HEK293T (cell line): ENCODE results near the gene ETV3L.

Experiments used
- CTCF ChIA-PET: fragments of 350-600 bp; formaldehyde crosslinking; extraction: SDS; loops from one replicate; lab custom pipeline; 2021; ENCODE audit warnings: antibody characterized with exemption, inconsistent platforms; lab: Yijun Ruan, JAX
- POLR2A ChIA-PET: fragments of 350-600 bp; formaldehyde crosslinking; extraction: SDS; loops from one replicate; lab custom pipeline; 2020; ENCODE audit warnings: antibody characterized with exemption, inconsistent platforms; lab: Yijun Ruan, JAX
- DNase-seq: peaks from one replicate; pipeline ENCODE4 v3.0.0; 2012; ENCODE audit warnings: mixed read lengths; ENCODE audit errors: extremely low spot score
- ARNT ChIP-seq: fragments of 450-650 bp; IDR thresholded peaks from 2 replicates; pipeline ENCODE4 v1.6.1; 2017; ENCODE audit warnings: mild to moderate bottlenecking
- BHLHE40 ChIP-seq: fragments of 450-650 bp; IDR thresholded peaks from 2 replicates; pipeline ENCODE4 v1.6.1; 2016; ENCODE audit warnings: mild to moderate bottlenecking, moderate library complexity, borderline replicate concordance
- CTBP1 ChIP-seq: fragments of 450-650 bp; IDR thresholded peaks from 2 replicates; pipeline ENCODE4 v1.6.1; 2016; ENCODE audit warnings: borderline replicate concordance
- ELF4 ChIP-seq: fragments of 450-650 bp; IDR thresholded peaks from 2 replicates; pipeline ENCODE4 v1.6.1; 2017; ENCODE audit warnings: antibody characterized with exemption
- FOXA1 ChIP-seq: fragments of 450-650 bp; IDR thresholded peaks from 2 replicates; pipeline ENCODE4 v1.6.1; 2016; ENCODE audit warnings: mild to moderate bottlenecking
- FOXK2 ChIP-seq: fragments of 450-650 bp; IDR thresholded peaks from 2 replicates; pipeline ENCODE4 v1.6.1; 2016; ENCODE audit warnings: mild to moderate bottlenecking
- FOXM1 ChIP-seq: fragments of 450-650 bp; IDR thresholded peaks from 2 replicates; pipeline ENCODE4 v1.6.1; 2017; ENCODE audit warnings: mild to moderate bottlenecking, borderline replicate concordance
- HDGF ChIP-seq: fragments of 450-650 bp; IDR thresholded peaks from 2 replicates; pipeline ENCODE4 v1.6.1; 2017; ENCODE audit warnings: antibody characterized with exemption, borderline replicate concordance
- L3MBTL2 ChIP-seq: fragments of 450-650 bp; conservative IDR thresholded peaks from 2 replicates; pipeline ENCODE4 v1.6.1; 2016; ENCODE audit warnings: mild to moderate bottlenecking
- LEF1 ChIP-seq: fragments of 450-650 bp; IDR thresholded peaks from 2 replicates; pipeline ENCODE4 v1.6.1; 2017; ENCODE audit warnings: mild to moderate bottlenecking, borderline replicate concordance
- NFRKB ChIP-seq: fragments of 450-650 bp; IDR thresholded peaks from 2 replicates; pipeline ENCODE4 v1.6.1; 2016; ENCODE audit warnings: mild to moderate bottlenecking, moderate library complexity
- SP1 ChIP-seq: fragments of 450-650 bp; IDR thresholded peaks from 2 replicates; pipeline ENCODE4 v1.6.1; 2017
- SUZ12 ChIP-seq: fragments of 450-650 bp; IDR thresholded peaks from 2 replicates; pipeline ENCODE4 v1.6.1; 2016; ENCODE audit warnings: mild to moderate bottlenecking
- TARDBP ChIP-seq: fragments of 450-650 bp; IDR thresholded peaks from 2 replicates; pipeline ENCODE4 v1.6.1; 2016
- ZNF384 ChIP-seq: fragments of 450-650 bp; IDR thresholded peaks from 2 replicates; pipeline ENCODE4 v1.6.1; 2016
- TF ChIP-seq, protein P1 (sequence below): fragments of 450-650 bp; IDR thresholded peaks from 2 replicates; pipeline ENCODE4 v1.6.1; 2016

Gene ETV3L

DNA sequence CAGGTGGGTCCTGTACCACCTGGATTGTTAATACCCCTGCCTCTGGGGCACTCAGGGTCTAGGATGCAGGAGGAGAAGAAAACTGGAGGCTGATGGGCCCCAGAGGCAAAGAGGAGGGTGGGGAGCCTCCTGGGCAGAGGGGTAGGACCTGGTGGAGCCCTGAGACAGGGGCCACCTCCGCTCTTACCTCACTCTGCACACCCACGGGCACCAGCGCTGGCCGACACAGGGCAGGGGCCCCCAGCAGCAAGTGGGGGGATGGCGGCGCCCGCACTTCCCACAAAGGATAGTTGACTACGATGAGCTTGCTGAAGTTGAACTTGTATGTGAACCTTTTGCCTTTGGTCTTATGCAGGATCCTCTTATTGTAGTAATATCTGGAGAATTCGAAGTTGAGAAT, 1.1 kb downstream of the ETV3L start:
- TF ChIP-seq L3MBTL2, result no peak
- TF ChIP-seq SP1, result no peak
- no peak for TF ChIP-seq ZNF384
- TF ChIP-seq NFRKB, result no peak
- TF ChIP-seq, protein P1, sequence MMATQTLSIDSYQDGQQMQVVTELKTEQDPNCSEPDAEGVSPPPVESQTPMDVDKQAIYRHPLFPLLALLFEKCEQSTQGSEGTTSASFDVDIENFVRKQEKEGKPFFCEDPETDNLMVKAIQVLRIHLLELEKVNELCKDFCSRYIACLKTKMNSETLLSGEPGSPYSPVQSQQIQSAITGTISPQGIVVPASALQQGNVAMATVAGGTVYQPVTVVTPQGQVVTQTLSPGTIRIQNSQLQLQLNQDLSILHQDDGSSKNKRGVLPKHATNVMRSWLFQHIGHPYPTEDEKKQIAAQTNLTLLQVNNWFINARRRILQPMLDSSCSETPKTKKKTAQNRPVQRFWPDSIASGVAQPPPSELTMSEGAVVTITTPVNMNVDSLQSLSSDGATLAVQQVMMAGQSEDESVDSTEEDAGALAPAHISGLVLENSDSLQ, result no peak
- TF ChIP-seq ELF4, result no peak
- no peak for TF ChIP-seq HDGF
- no peak for TF ChIP-seq ARNT
- TF ChIP-seq LEF1, result no peak
- TF ChIP-seq TARDBP, result no peak
- CTCF ChIA-PET, result interaction anchor here (1.4 kb wide), 1 partner anchor 9 kb away, joined by 5 read pairs; no protein-coding TSS in a partner anchor
- DNase-seq, result no peak
- POLR2A ChIA-PET, result no interaction called here

DNA sequence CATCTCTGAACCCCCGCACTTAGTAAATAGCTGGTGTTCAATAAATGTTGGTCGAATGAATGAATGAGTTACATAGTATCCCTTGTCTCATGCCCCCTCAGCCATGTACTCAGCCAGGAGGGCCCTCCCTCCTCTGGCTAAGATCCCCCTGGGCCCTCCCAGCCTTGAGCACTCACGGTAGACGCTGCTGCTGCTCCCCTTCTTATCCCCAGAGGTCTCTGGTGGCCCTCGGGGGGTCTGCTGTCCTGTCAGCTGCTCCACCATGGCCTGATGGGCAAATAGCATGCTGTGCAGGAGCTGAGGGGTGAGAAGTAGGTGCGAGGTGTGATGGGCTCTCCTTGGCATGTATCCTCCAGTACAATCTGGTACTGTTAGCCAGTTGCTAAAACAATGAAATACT, 1.9 kb downstream of the ETV3L start:
- ChIA-PET CTCF (no interaction called here), POLR2A (no interaction called here)
- TF ChIP-seq SUZ12, result no peak
- TF ChIP-seq L3MBTL2, result no peak
- no peak for TF ChIP-seq BHLHE40
- no peak for TF ChIP-seq ELF4
- no peak for TF ChIP-seq FOXM1
- no peak for TF ChIP-seq ZNF384
- no peak for DNase-seq

DNA sequence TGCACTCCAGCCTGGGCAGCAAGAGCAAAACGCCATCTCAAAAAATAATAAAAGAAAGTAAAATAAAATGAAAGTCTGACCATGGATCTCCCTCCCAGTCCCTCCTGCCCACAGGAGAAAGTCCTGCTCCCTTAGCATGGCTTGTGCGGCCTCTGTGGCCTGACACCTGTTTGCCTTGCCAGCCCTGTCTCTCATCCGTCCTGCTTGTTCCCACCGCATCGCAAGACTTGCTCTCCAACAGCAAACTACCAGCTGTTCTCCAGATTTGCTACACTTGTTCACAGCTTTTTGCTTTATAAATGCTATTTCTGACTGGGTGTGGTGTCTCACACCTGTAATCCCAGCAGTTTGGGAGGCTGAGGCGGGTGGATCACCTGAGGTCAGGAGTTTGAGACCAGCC, 2.7 kb downstream of the ETV3L start:
- no peak for TF ChIP-seq ELF4
- TF ChIP-seq SP1, result no peak
- no peak for TF ChIP-seq ZNF384
- TF ChIP-seq ARNT, result no peak
- no peak for TF ChIP-seq HDGF
- no peak for DNase-seq
- ChIA-PET CTCF (interaction anchor here (0.6 kb wide), 2 partner anchors 54 to 58 kb away, joined by 3 read pairs; no protein-coding TSS in a partner anchor), POLR2A (no interaction called here)

DNA sequence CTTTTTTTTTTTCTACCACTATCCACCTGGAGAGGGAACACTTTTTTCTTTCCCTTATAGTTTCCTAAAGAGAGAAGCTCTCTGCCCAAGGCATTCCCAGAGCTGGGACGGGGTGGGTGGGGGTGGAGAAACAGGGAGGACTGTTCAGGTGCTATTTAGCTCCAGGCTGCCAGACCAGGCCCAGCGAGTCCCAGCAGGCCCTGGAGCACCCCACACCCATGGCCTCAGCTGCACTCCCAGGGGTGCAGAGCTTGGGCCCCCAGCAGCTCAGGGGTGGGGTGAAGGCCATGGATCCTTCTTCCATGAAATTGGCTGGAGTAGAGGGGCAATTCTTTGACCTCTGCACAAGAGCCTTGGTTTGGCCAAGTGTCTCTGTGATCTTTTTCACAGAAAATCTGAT, 4.1 kb downstream of the ETV3L start:
- DNase-seq, result no peak
- TF ChIP-seq SP1, result no peak
- no peak for TF ChIP-seq LEF1
- no peak for TF ChIP-seq TARDBP
- ChIA-PET CTCF (interaction anchor here (1.3 kb wide), 1 partner anchor 60 kb away, joined by 4 read pairs; no protein-coding TSS in a partner anchor), POLR2A (interaction anchor here (1.3 kb wide), 1 partner anchor 42 kb away, joined by 3 read pairs; no protein-coding TSS in a partner anchor)

DNA sequence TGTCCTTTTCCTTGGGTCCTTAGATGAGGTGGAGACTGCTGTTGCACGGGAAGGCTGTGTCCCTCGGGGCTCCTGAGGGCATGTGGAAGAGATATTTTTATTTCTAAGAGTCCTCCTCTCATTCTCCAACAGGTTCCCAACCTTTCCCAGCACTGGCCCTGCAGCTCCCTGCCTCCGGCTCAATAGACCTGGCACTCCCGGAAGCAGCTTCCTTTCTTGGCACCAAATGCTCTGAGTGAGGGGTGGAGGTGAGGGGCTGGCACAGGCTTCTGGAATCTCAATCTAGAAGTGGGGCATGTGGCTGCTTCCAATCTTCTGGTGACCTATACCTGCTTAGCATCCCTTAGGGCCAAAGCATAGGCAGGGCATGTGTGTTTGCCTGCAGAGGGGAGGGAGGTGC, 4.5 kb downstream of the ETV3L start:
- POLR2A ChIA-PET, result interaction anchor here (1.3 kb wide), 1 partner anchor 42 kb away, joined by 3 read pairs; no protein-coding TSS in a partner anchor
- CTCF ChIA-PET, result interaction anchor here (1.3 kb wide), 1 partner anchor 61 kb away, joined by 4 read pairs; no protein-coding TSS in a partner anchor
- no peak for DNase-seq
- TF ChIP-seq LEF1 (no peak), FOXA1 (no peak), ELF4 (no peak), TARDBP (no peak), L3MBTL2 (no peak), ARNT (no peak), NFRKB (no peak), FOXK2 (no peak), SUZ12 (no peak)
- TF ChIP-seq, protein P1, result no peak

DNA sequence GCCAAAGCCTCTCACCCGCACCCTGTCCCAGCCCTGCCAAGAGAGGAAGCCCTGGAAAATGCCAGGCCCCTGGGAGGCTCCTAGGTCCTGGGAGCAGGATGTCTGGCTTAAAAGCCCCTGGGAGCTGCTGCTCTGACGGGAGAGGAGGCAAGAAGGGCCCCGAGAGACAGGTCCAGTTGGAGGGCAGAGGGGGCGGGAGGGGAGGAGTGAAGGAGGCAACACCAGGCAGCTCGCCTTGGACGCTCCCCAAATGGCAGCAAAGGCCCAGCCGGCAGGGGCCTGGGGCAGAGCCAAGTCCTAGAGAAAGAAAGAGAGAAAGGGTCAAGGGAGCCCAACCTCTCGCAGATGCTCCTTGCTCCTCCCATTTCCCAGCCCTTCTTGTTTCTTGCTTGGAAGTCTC, 6.8 kb downstream of the ETV3L start:
- ChIA-PET POLR2A (no interaction called here), CTCF (no interaction called here)
- no peak for TF ChIP-seq L3MBTL2
- DNase-seq, result no peak

DNA sequence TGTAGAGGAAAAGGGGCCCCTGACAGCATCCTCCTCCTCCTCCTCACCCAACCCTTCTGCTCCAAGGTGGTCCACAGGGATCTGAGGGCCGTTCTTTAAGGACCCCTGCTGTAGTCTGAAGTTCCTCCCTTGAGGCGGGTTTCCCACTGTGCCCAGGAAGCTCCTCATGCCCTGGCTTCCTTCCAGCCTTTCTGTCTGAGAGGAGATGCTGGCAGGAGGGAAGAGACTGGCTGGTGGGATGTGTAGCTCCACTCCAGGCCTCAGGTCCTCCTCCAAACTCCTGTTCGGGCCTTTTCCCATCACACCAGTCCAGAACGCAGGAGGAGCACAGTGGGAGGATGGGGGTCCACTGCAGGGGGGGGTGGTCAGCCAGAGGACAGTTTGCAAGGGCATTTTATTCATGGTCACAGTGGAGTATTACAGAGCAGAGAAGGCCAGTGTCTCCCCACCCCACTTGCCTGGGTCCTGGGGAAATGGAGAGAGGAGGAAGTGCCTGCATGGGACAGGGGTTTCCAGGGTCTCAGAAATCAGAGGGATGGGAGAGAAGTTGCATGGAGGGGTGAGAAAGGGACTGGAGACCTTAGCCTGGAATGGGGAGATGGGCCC, 7.8 kb downstream of the ETV3L start:
- ChIA-PET POLR2A (no interaction called here), CTCF (interaction anchor here (2.1 to 4.9 kb wide), 3 partner anchors 11 to 65 kb away, joined by 14 to 127 read pairs (median 37); no protein-coding TSS in a partner anchor)
- DNase-seq, result no peak
- TF ChIP-seq SUZ12 (no peak), ELF4 (no peak), CTBP1 (no peak), SP1 (no peak), TARDBP (no peak), FOXK2 (no peak), LEF1 (no peak), ARNT (no peak), ZNF384 (no peak), NFRKB (no peak), HDGF (no peak), L3MBTL2 (no peak), FOXM1 (no peak), BHLHE40 (no peak), FOXA1 (no peak)
- TF ChIP-seq, protein P1, result no peak
